OCI-M2 (cell line): Measurements from ENCODE around the gene HNRNPH1.

Source experiments
- DNase-seq: peaks from one replicate; lab custom pipeline; 2025; ENCODE audit not compliant: unreplicated experiment; lab: John Stamatoyannopoulos, UW

The HNRNPH1 gene

GRCh38 chr5:179606071-179606909 lies 17.2 kb downstream of the HNRNPH1 start:
- DNase-seq: no peak

GRCh38 chr5:179605026-179605833 lies 18.2 kb downstream of the HNRNPH1 start:
- DNase-seq: no peak

DNA sequence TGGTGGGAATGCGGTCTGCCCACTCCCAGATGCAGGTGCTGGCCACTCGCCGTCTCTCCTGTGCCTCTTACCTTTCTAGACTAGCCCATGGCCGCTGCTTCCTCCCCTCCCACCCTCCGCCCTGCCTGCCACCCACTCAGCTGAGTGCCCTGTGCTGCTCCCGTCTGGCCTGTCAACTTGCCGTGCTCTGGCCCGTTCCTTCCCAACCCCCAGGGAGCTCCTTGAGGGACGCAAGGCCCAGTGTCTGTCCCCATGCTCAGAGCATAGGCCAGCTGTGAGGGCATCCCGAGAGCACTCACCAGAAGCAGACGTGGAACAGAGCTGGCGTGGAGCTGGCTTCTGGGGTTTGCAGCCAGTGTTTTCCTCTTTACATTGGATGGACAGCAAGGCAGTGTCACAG lies 20.2 kb downstream of the HNRNPH1 start:
- no peak for DNase-seq

DNA sequence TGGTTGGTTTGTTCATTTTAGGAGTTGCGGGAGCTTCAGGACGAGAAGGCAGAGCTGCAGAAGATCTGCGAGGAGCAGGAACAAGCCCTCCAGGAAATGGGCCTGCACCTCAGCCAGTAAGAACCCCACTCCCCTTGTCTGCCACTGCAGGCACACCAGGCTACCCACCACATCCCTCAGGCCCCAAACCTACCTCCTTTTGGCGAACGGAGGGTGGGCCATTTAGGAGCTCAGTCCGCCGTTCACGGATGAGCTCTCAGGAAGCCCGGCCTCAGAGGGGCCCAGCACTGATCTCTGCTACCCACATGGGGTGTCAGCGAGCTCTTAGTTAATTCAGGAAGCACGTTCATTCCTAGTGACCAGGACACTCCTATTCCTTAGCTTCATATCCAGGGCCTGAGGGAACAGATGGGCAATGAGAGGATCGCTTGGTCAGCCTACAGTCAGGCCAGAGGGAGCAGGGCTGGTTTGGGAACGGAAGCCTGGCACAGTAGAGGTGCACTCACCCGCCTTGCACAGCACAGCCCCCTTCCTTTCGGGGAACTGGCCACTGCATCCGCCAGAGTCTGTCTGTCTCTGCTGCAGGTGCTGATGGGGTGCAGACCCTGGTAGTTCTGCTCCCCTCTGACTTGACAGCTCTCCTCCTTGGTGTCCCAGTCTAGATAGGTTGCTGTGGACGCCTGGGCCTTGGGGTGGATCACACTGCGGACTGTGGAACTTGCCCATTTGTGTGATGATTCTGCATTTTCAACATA lies 21.4 kb downstream of the HNRNPH1 start:
- DNase-seq: no peak

GRCh38 chr5:179599973-179600372 lies 23.5 kb downstream of the HNRNPH1 start:
- DNase-seq: no peak

GRCh38 chr5:179599566-179599965 lies 23.9 kb downstream of the HNRNPH1 start:
- no peak for DNase-seq

- DNase-seq: no peak
Measured at GRCh38 chr5:179599100-179599499, 24.4 kb downstream of the HNRNPH1 start.

DNA sequence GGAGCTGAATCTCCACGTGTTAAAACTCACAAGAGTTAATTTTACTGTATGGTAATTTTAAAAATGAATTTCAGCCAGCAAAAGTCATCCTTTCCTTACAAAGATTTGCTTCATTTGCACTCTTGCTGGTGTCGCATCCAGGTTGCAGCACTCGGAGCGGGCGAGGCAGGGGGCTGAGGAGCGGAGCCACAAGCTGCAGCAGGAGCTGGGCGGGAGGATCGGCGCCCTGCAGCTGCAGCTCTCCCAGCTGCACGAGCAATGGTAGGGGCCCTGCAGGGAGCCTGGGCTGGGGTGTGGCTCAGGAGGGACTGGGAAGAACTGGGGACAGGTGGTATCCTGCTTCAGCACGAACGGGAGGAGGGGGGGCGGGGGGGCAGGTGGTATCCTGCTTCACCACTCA lies 27.1 kb downstream of the HNRNPH1 start:
- no peak for DNase-seq

DNA sequence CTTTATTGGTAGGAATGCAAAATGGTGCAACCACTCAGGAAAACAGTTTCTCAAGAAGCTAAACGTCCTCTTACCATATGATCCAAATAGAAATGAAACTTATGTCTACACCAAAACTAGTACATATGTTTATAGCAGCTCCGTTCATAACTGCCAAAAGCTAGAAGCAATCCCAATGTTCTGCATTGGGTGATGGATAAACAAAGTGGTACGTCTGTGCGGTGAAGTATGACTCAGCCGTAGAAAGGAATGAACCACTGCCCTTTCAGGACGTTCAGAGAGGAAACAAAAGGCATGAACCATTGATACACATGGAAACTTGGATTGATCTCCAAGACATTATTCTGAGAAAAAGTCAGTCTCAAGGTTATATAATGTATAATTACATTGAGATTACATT lies 27.6 kb downstream of the HNRNPH1 start:
- no peak for DNase-seq

DNA sequence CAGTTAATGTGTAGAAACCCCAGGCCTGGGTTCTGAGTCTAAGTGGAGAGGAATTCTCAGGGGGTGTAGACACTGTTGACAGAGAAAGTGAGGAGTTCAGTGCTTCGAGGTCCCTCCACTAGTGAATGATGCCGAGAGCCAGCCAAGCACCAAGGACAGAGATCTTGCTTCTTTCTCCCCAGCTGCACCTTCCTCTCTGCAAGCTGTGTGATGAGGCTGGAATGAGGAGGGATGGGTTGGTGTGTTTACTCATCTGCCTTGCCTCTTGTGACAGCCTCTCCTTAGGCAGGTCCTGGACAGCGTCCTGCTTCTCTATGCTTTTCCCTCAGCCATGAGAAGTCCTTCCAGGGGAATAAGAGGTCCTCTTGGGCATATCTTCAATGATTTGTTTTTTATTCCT lies 35.3 kb downstream of the HNRNPH1 start:
- DNase-seq: no peak

DNA sequence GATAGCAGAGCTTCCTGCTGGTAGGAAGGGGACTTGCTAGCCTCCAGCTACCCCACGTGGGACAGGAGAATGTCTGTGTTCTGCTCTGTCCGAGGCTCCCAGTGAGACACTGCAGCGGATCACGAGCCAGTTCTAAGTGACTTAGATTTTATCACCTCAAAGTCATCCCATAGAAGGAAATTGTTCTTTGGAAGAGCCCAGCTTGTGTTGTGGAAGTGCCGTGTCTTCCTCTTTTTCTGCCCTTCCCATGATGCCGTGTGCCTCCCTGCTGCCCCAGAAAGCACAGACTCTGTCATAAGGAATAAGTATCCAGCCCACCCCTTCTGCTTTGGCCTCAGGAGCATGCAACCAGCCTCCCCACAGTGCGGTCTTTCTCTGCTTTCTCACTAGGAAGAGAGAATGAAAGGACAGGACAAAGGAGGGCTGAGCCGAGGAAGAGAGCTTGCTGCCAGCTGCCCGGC lies 37.5 kb downstream of the HNRNPH1 start:
- DNase-seq: no peak

GRCh38 chr5:179577286-179577960 lies 46.0 kb downstream of the HNRNPH1 start:
- no peak for DNase-seq

DNA sequence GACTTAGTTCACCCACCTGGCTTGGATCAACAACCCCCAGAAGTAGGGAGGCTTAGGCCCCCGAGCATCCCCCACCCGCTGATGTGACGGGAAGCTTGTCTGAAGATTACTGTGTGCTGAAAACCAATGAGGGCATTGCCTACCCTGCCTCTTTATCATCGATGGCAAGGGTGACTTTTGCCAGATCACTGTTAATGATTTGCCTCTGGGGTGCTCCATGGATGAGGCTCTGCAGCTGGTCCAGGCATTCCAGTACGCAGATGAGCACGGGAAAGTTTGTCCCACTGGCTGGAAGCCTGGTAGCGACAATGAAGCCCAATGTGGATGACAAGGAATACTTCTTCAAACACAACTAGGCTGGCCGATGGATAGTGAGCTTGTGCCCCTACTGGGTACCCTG lies 51.1 kb downstream of the HNRNPH1 start:
- no peak for DNase-seq

GRCh38 chr5:179568721-179569120 lies 54.8 kb downstream of the HNRNPH1 start:
- DNase-seq: peak; percentile 39

- DNase-seq: no peak
Measured at GRCh38 chr5:179564526-179564925, 58.9 kb downstream of the HNRNPH1 start.
